OCI-LY7 (cell line): ENCODE measurements around the gene C1QL1. TPM values are rescaled to one million over a fixed set of nuclear protein-coding genes. Genes with fewer than 3 reads are reported as not detected.

Source experiments
- BruUV-seq: library from RNA; stranded (reverse); fragments of 400-500 nt; replicated peaks from 2 replicates; lab custom pipeline; 2021; lab: Mats Ljungman, UMichigan
- CTCF ChIA-PET: fragments of 300-600 bp; sonication (Branson Sonifier 250); formaldehyde crosslinking; loops from one replicate; lab custom pipeline; 2022; ENCODE audit warnings: antibody characterized with exemption; ENCODE audit not compliant: unreplicated experiment; lab: Charles Lee
- POLR2A ChIA-PET: fragments of 300-600 bp; sonication (Branson Sonifier 250); formaldehyde crosslinking; loops from one replicate; lab custom pipeline; 2022; ENCODE audit warnings: antibody characterized with exemption; lab: Charles Lee
- DNase-seq: peaks from one replicate; pipeline ENCODE4 v3.0.0-alpha.2; 2015; ENCODE audit warnings: low spot score
- H2AFZ ChIP-seq: fragments of 200-600 bp; sonication (generic), shearing (Covaris generic); 2 replicates; pipeline ENCODE4 v1.6.1; 2014; ENCODE audit warnings: mild to moderate bottlenecking, antibody characterized with exemption, low read length, moderate library complexity
- H3K27ac ChIP-seq: fragments of 200-600 bp; sonication (generic); 2 replicates; pipeline ENCODE4 v1.5.1; 2014; ENCODE audit warnings: mixed run types, low read depth, mild to moderate bottlenecking, moderate library complexity, low read length, inconsistent platforms; ENCODE audit not compliant: poor library complexity, severe bottlenecking
- H3K36me3 ChIP-seq: fragments of 200-600 bp; sonication (generic); 2 replicates; pipeline ENCODE4 v1.6.1; 2014; ENCODE audit warnings: mild to moderate bottlenecking, antibody characterized with exemption, low read length, moderate library complexity, mixed read lengths; ENCODE audit not compliant: insufficient read depth
- H3K4me1 ChIP-seq: fragments of 200-600 bp; sonication (generic); 2 replicates; pipeline ENCODE4 v1.5.1; 2014; ENCODE audit warnings: mild to moderate bottlenecking, low read length; ENCODE audit not compliant: insufficient read depth, poor library complexity, severe bottlenecking
- H3K4me2 ChIP-seq: fragments of 200-600 bp; sonication (generic); 2 replicates; pipeline ENCODE4 v1.6.1; 2014; ENCODE audit warnings: mild to moderate bottlenecking, low read length
- H3K4me3 ChIP-seq: fragments of 200-600 bp; sonication (generic); 2 replicates; pipeline ENCODE4 v1.5.1; 2014; ENCODE audit warnings: mild to moderate bottlenecking, low read depth, low read length; ENCODE audit not compliant: poor library complexity, severe bottlenecking
- H3K79me2 ChIP-seq: fragments of 200-600 bp; sonication (generic); 2 replicates; pipeline ENCODE4 v1.6.1; 2016; ENCODE audit warnings: low read depth, mild to moderate bottlenecking, low read length, moderate library complexity, mixed read lengths; ENCODE audit not compliant: insufficient read depth
- H3K9me2 ChIP-seq: fragments of 200-600 bp; sonication (generic); 2 replicates; pipeline ENCODE4 v1.6.1; 2016; ENCODE audit warnings: mild to moderate bottlenecking, low read length, mixed read lengths; ENCODE audit not compliant: insufficient read depth
- H3K9me3 ChIP-seq: fragments of 200-600 bp; sonication (generic); 2 replicates; pipeline ENCODE4 v1.6.1; 2014; ENCODE audit warnings: mild to moderate bottlenecking, mixed run types, low read length, mixed read lengths
- H4K20me1 ChIP-seq: fragments of 200-600 bp; sonication (generic); 2 replicates; pipeline ENCODE4 v1.6.1; 2014; ENCODE audit warnings: mild to moderate bottlenecking, antibody characterized with exemption, low read length, moderate library complexity, mixed read lengths; ENCODE audit not compliant: insufficient read depth
- CTCF ChIP-seq: fragments of 200-600 bp; sonication (generic); conservative IDR thresholded peaks from 2 replicates; pipeline ENCODE4 v1.5.1; 2014; ENCODE audit warnings: mild to moderate bottlenecking, antibody characterized with exemption, low read length, moderate library complexity, mixed read lengths
- EZH2phosphoT487 ChIP-seq: fragments of 200-600 bp; sonication (generic); IDR thresholded peaks from 2 replicates; pipeline ENCODE4 v1.6.1; 2018; ENCODE audit warnings: low read depth, borderline replicate concordance, mild to moderate bottlenecking, mixed run types, antibody characterized with exemption, low read length, moderate library complexity, mixed read lengths
- intact Hi-C: fragments of 100-400 bp; cut with micrococcal nuclease; formaldehyde crosslinking; loops from one replicate; pipeline ENCODE4 v1.10.0; 2022; ENCODE audit not compliant: unreplicated experiment
- total RNA-seq, 2 experiments: library from RNA; depleted of rRNA in 1 of 2; stranded (reverse); fragments of >200 nt in 1 of 2; shearing (Covaris generic) in 1 of 2; gene quantifications; 2 replicates each; pipeline ENCODE4 v1.2.3, GENCODE V29; 2014 to 2022

C1QL1 gene
- total RNA-seq, 2 experiments from 2014 or later: not detected

- POLR2A ChIA-PET: interaction anchor here (0.6 to 0.8 kb wide), 2 partner anchors 30 to 57 kb away, joined by 4 to 5 read pairs; no protein-coding TSS in a partner anchor
- CTCF ChIA-PET: interaction anchor here (1.2 kb wide), 1 partner anchor 57 kb away, joined by 3 read pairs; no protein-coding TSS in a partner anchor
- intact Hi-C loops: no loop called here
Measured at GRCh38 chr17:44977065-44977464, 9.0 kb upstream of the C1QL1 start.

GRCh38 chr17:44976206-44976605, 8.1 kb upstream of the C1QL1 start:
- intact Hi-C loops: no loop called here
- CTCF ChIA-PET: interaction anchor here (1.2 kb wide), 1 partner anchor 56 kb away, joined by 3 read pairs; no protein-coding TSS in a partner anchor
- Histone ChIP-seq H3K27ac (no peak overlapping the region), H3K4me2 (no peak overlapping the region), H3K4me1 (no peaks in the 10 kb centered on the region), H3K36me3 (no peaks in the 10 kb centered on the region), H3K79me2 (no peaks in the 10 kb centered on the region), H2AFZ (no peak overlapping the region), H3K9me3 (no peaks in the 10 kb centered on the region), H3K9me2 (no peaks in the 10 kb centered on the region), H3K4me3 (no peak overlapping the region), H4K20me1 (no peaks in the 10 kb centered on the region)
- TF ChIP-seq EZH2phosphoT487 (no peak), CTCF (no peak)
- no TSS peak for BruUV-seq
- POLR2A ChIA-PET: interaction anchor here (0.6 kb wide), 1 partner anchor 410 kb away, joined by 3 read pairs; no protein-coding TSS in a partner anchor
- no peak for DNase-seq

More at GRCh38 chr17:44977065-44977464, 9.0 kb upstream of the C1QL1 start:
- no peaks in the 10 kb centered on the region for H3K79me2 ChIP-seq
- H3K27ac ChIP-seq: no peak overlapping the region
- H3K4me1 ChIP-seq: no peaks in the 10 kb centered on the region
- TF ChIP-seq EZH2phosphoT487 (no peak), CTCF (peak; percentile 65)
- no peak overlapping the region for H2AFZ ChIP-seq
- H3K9me3 ChIP-seq: no peaks in the 10 kb centered on the region
- H3K36me3 ChIP-seq: no peaks in the 10 kb centered on the region
- no peak overlapping the region for H3K4me2 ChIP-seq
- DNase-seq: peak; percentile 39
- H4K20me1 ChIP-seq: no peaks in the 10 kb centered on the region
- no peaks in the 10 kb centered on the region for H3K9me2 ChIP-seq
- no peak overlapping the region for H3K4me3 ChIP-seq
- BruUV-seq: no TSS peak

GRCh38 chr17:44972953-44973352, 4.8 kb upstream of the C1QL1 start:
- H3K9me2 ChIP-seq: no peaks in the 10 kb centered on the region
- DNase-seq: no peak
- ChIA-PET CTCF (no interaction called here), POLR2A (no interaction called here)
- no peak overlapping the region for H3K27ac ChIP-seq
- H4K20me1 ChIP-seq: no peaks in the 10 kb centered on the region
- H3K4me3 ChIP-seq: no peak overlapping the region
- H2AFZ ChIP-seq: no peak overlapping the region
- intact Hi-C loops: no loop called here
- no peak overlapping the region for H3K4me2 ChIP-seq
- H3K79me2 ChIP-seq: no peaks in the 10 kb centered on the region
- peaks cover 5% of the 10 kb centered on the region for H3K4me1 ChIP-seq
- no peaks in the 10 kb centered on the region for H3K36me3 ChIP-seq
- no TSS peak for BruUV-seq
- no peak for TF ChIP-seq CTCF
- TF ChIP-seq EZH2phosphoT487: no peak
- no peaks in the 10 kb centered on the region for H3K9me3 ChIP-seq
